ENCODE results near the gene DCTN5. TPM values are rescaled to one million over a fixed set of nuclear protein-coding genes. Genes with fewer than 3 reads are reported as not detected.

DCTN5 gene
- total and polyA plus RNA-seq, 2 of the 13 experiments (the other 11 are each of a cell fraction or from before 2014, with no cell fraction given), result 105 to 207 TPM

DNA sequence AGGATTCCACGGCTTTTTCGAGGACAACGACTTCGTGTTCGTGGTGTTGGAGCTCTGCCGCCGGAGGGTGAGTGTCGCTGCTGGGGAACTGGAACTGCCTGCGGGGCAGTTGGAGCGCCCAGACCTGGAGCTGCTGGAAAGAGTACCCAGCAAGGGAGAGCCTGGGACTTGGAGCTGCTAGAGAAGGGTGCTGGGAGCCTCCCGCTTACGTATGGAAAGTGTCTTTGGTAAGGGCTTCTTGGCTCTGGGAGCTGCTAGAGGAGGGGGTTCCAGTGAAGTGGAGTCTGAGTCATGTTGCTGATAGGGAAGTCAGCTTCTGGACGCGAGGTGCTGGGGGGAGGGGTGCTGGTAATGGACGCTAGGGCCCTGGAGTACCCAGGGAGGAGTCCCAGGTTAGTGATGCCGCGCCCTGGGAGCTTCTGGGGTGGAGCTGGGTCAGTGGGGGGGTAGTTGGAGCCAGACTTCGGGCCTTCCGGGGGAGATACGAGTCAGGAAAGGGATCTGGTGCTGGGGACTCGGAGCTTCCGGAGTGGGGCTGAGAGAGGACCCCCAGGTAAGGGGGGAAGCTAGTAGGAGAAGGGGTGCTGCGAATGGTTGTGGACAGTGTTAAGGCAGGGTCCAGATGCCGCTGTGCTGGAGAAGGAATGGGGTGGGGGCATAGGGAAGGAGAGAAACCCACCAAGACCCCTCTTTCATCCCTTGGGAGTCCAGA is 38.2 kb downstream of the DCTN5 start (continued):
- TF ChIP-seq, protein P1, sequence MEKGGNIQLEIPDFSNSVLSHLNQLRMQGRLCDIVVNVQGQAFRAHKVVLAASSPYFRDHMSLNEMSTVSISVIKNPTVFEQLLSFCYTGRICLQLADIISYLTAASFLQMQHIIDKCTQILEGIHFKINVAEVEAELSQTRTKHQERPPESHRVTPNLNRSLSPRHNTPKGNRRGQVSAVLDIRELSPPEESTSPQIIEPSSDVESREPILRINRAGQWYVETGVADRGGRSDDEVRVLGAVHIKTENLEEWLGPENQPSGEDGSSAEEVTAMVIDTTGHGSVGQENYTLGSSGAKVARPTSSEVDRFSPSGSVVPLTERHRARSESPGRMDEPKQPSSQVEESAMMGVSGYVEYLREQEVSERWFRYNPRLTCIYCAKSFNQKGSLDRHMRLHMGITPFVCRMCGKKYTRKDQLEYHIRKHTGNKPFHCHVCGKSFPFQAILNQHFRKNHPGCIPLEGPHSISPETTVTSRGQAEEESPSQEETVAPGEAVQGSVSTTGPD (CRISPR knock-in tag; IDR thresholded peaks at IDR 0.05), result no peak
- TF ChIP-seq, protein P2, sequence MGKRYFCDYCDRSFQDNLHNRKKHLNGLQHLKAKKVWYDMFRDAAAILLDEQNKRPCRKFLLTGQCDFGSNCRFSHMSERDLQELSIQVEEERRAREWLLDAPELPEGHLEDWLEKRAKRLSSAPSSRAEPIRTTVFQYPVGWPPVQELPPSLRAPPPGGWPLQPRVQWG (CRISPR knock-in tag; IDR thresholded peaks at IDR 0.05; ENCODE audit: borderline replicate concordance, low read depth), result no peak
- no peak for TF ChIP-seq PHB2 (IDR thresholded peaks at IDR 0.05; ENCODE audit: partially characterized antibody)
- no peak for TF ChIP-seq ZFYVE20 (CRISPR knock-in tag; IDR thresholded peaks at IDR 0.05; ENCODE audit: borderline replicate concordance, low read depth)
- TF ChIP-seq, protein P3, sequence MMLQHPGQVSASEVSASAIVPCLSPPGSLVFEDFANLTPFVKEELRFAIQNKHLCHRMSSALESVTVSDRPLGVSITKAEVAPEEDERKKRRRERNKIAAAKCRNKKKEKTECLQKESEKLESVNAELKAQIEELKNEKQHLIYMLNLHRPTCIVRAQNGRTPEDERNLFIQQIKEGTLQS (CRISPR knock-in tag; IDR thresholded peaks at IDR 0.05), result peak; percentile 13; the same call in 1 of the 2 replicates
- TF ChIP-seq ZNF205 (CRISPR knock-in tag; IDR thresholded peaks at IDR 0.05), result no peak
- TF ChIP-seq POLR2A (IDR thresholded peaks at IDR 0.05; ENCODE audit: insufficient read depth in 1 of 2, low read depth in 2 of 2, low read length in 2 of 2), result 0 out of 4 replicates have a peak, but pooled peaks of 1 of the 2 experiments have one; percentile 31
- TF ChIP-seq, protein P4, sequence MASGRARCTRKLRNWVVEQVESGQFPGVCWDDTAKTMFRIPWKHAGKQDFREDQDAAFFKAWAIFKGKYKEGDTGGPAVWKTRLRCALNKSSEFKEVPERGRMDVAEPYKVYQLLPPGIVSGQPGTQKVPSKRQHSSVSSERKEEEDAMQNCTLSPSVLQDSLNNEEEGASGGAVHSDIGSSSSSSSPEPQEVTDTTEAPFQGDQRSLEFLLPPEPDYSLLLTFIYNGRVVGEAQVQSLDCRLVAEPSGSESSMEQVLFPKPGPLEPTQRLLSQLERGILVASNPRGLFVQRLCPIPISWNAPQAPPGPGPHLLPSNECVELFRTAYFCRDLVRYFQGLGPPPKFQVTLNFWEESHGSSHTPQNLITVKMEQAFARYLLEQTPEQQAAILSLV (CRISPR knock-in tag; IDR thresholded peaks at IDR 0.05; ENCODE audit: borderline replicate concordance), result peak; percentile 18; the same call in 1 of the 2 replicates
- no peak for TF ChIP-seq ZNF317 (CRISPR knock-in tag; IDR thresholded peaks at IDR 0.05)
- TF ChIP-seq ZFP36L2 (CRISPR knock-in tag; IDR thresholded peaks at IDR 0.05), result no peak
- TF ChIP-seq ETV6 (CRISPR knock-in tag; conservative IDR thresholded peaks at IDR 0.05), result no peak
- TF ChIP-seq HCFC1 (IDR thresholded peaks at IDR 0.05; ENCODE audit: low read depth, low read length), result no peak
- TF ChIP-seq ESRRA (CRISPR knock-in tag; IDR thresholded peaks at IDR 0.05; ENCODE audit: low read depth), result no peak
- TF ChIP-seq, protein P5, sequence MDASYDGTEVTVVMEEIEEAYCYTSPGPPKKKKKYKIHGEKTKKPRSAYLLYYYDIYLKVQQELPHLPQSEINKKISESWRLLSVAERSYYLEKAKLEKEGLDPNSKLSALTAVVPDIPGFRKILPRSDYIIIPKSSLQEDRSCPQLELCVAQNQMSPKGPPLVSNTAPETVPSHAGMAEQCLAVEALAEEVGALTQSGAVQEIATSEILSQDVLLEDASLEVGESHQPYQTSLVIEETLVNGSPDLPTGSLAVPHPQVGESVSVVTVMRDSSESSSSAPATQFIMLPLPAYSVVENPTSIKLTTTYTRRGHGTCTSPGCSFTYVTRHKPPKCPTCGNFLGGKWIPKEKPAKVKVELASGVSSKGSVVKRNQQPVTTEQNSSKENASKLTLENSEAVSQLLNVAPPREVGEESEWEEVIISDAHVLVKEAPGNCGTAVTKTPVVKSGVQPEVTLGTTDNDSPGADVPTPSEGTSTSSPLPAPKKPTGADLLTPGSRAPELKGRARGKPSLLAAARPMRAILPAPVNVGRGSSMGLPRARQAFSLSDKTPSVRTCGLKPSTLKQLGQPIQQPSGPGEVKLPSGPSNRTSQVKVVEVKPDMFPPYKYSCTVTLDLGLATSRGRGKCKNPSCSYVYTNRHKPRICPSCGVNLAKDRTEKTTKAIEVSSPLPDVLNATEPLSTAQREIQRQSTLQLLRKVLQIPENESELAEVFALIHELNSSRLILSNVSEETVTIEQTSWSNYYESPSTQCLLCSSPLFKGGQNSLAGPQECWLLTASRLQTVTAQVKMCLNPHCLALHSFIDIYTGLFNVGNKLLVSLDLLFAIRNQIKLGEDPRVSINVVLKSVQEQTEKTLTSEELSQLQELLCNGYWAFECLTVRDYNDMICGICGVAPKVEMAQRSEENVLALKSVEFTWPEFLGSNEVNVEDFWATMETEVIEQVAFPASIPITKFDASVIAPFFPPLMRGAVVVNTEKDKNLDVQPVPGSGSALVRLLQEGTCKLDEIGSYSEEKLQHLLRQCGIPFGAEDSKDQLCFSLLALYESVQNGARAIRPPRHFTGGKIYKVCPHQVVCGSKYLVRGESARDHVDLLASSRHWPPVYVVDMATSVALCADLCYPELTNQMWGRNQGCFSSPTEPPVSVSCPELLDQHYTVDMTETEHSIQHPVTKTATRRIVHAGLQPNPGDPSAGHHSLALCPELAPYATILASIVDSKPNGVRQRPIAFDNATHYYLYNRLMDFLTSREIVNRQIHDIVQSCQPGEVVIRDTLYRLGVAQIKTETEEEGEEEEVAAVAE (CRISPR knock-in tag; IDR thresholded peaks at IDR 0.05; ENCODE audit: borderline replicate concordance), result no peak
- TF ChIP-seq, protein P6, sequence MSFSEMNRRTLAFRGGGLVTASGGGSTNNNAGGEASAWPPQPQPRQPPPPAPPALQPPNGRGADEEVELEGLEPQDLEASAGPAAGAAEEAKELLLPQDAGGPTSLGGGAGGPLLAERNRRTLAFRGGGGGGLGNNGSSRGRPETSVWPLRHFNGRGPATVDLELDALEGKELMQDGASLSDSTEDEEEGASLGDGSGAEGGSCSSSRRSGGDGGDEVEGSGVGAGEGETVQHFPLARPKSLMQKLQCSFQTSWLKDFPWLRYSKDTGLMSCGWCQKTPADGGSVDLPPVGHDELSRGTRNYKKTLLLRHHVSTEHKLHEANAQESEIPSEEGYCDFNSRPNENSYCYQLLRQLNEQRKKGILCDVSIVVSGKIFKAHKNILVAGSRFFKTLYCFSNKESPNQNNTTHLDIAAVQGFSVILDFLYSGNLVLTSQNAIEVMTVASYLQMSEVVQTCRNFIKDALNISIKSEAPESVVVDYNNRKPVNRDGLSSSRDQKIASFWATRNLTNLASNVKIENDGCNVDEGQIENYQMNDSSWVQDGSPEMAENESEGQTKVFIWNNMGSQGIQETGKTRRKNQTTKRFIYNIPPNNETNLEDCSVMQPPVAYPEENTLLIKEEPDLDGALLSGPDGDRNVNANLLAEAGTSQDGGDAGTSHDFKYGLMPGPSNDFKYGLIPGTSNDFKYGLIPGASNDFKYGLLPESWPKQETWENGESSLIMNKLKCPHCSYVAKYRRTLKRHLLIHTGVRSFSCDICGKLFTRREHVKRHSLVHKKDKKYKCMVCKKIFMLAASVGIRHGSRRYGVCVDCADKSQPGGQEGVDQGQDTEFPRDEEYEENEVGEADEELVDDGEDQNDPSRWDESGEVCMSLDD (CRISPR knock-in tag; IDR thresholded peaks at IDR 0.05; ENCODE audit: borderline replicate concordance), result peak; percentile 70; the same call in 1 of the 2 replicates
- TF ChIP-seq, protein P7, sequence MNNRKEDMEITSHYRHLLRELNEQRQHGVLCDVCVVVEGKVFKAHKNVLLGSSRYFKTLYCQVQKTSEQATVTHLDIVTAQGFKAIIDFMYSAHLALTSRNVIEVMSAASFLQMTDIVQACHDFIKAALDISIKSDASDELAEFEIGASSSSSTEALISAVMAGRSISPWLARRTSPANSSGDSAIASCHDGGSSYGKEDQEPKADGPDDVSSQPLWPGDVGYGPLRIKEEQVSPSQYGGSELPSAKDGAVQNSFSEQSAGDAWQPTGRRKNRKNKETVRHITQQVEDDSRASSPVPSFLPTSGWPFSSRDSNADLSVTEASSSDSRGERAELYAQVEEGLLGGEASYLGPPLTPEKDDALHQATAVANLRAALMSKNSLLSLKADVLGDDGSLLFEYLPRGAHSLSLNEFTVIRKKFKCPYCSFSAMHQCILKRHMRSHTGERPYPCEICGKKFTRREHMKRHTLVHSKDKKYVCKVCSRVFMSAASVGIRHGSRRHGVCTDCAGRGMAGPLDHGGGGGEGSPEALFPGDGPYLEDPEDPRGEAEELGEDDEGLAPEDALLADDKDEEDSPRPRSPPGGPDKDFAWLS (CRISPR knock-in tag; IDR thresholded peaks at IDR 0.05; ENCODE audit: borderline replicate concordance), result no peak
